NB4 (cell line): ENCODE data around the gene FUT8.

Experiments
- MAX ChIP-seq: IDR thresholded peaks from 2 replicates; pipeline ENCODE4 v1.6.1; 2011; ENCODE audit warnings: low read depth, low read length
- POLR2A ChIP-seq: IDR thresholded peaks from 2 replicates; pipeline ENCODE4 v1.6.1; 2011; ENCODE audit warnings: mild to moderate bottlenecking; ENCODE audit not compliant: insufficient read length; ENCODE audit errors: extremely low read depth
- TF ChIP-seq, protein P1 (sequence below): IDR thresholded peaks from one replicate; pipeline ENCODE4 v1.5.1; 2012; ENCODE audit warnings: low read depth, low read length

- TF ChIP-seq, protein P1, sequence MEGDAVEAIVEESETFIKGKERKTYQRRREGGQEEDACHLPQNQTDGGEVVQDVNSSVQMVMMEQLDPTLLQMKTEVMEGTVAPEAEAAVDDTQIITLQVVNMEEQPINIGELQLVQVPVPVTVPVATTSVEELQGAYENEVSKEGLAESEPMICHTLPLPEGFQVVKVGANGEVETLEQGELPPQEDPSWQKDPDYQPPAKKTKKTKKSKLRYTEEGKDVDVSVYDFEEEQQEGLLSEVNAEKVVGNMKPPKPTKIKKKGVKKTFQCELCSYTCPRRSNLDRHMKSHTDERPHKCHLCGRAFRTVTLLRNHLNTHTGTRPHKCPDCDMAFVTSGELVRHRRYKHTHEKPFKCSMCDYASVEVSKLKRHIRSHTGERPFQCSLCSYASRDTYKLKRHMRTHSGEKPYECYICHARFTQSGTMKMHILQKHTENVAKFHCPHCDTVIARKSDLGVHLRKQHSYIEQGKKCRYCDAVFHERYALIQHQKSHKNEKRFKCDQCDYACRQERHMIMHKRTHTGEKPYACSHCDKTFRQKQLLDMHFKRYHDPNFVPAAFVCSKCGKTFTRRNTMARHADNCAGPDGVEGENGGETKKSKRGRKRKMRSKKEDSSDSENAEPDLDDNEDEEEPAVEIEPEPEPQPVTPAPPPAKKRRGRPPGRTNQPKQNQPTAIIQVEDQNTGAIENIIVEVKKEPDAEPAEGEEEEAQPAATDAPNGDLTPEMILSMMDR = no peak
- TF ChIP-seq MAX (no peak), POLR2A (no peak)
These were observed 358.2 kb downstream of the FUT8 start for GRCh38 chr14:65770681-65771080.
